NCI-H128 (cell line): Measurements from ENCODE around the gene TNFRSF19.

Experiments used
- DNase-seq: peaks from one replicate; lab custom pipeline; 2025; ENCODE audit not compliant: unreplicated experiment; lab: John Stamatoyannopoulos, UW

The TNFRSF19 gene

GRCh38 chr13:23714672-23715071, 144.5 kb downstream of the TNFRSF19 start:
- DNase-seq = no peak

- no peak for DNase-seq
Observed at GRCh38 chr13:23715092-23715761, 145.0 kb downstream of the TNFRSF19 start.

- DNase-seq = no peak
Observed at GRCh38 chr13:23715762-23716235, 145.6 kb downstream of the TNFRSF19 start.

GRCh38 chr13:23716401-23716800, 146.2 kb downstream of the TNFRSF19 start:
- no peak for DNase-seq

GRCh38 chr13:23718996-23719395, 148.8 kb downstream of the TNFRSF19 start:
- no peak for DNase-seq

- DNase-seq = no peak
Observed at GRCh38 chr13:23722726-23723453, 152.7 kb downstream of the TNFRSF19 start.

- DNase-seq = no peak
Observed at GRCh38 chr13:23723471-23723870, 153.3 kb downstream of the TNFRSF19 start.

GRCh38 chr13:23724196-23724970, 154.2 kb downstream of the TNFRSF19 start:
- no peak for DNase-seq
